Right hindlimb (tissue), 1 donor: ENCODE data around the gene LYST.

Experiments used
- DNase-seq: peaks from one replicate; pipeline ENCODE4 v3.0.0-alpha.2; 2018

The LYST gene

GRCh38 chr1:235709018-235709417, 157.7 kb downstream of the LYST start:
- DNase-seq, result no peak

DNA sequence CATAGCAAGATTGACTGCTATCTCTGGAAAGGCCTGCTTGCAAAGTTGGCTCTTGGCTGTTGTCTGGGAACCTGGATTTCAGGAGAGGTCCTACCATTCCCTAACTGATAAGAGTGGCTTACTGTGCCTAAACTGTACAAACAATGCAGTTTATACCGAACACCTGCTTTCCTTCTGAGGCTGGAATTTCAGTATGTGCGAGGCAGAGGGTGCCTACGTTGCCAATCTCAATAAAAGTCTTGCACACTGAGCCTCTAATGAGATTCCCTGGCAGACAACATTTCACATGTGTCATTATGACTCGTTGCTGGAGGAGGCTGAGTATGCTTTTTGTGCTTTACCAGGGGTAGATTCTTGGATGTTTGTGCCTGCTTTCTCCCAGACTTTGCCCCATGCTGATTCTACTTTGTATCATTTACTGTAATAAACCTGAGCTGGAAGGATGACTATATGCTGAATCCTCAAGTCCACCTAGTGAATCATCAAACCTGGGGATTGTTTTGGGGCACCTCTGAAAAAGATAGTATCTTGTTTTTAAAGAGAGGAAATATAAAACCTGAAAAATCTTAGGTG, 158.2 kb downstream of the LYST start:
- DNase-seq, result no peak

- no peak for DNase-seq
These were observed 163.2 kb downstream of the LYST start for GRCh38 chr1:235703506-235703905.

GRCh38 chr1:235702412-235702811, 164.3 kb downstream of the LYST start:
- DNase-seq, result no peak

DNA sequence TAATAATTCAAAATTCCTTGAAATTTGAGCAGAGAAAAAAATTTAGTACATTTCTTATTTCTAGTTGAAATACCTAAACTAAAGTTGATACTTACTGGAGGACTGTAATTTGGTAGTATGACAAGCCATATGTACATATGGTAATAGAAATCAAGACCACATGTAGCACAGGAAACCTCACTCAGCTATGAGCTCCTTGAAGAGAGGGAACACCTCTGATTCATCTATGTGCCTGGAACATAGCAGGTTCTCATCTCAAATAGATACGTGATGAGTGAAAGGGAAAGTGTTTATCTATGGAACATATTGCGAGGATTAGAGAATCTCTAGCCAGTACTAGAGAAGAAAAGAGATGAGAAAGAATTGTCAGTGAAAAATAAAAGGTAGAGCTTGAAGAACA, 169.2 kb downstream of the LYST start:
- no peak for DNase-seq

- no peak for DNase-seq
These were observed 177.3 kb downstream of the LYST start for GRCh38 chr1:235689356-235689755.

DNA sequence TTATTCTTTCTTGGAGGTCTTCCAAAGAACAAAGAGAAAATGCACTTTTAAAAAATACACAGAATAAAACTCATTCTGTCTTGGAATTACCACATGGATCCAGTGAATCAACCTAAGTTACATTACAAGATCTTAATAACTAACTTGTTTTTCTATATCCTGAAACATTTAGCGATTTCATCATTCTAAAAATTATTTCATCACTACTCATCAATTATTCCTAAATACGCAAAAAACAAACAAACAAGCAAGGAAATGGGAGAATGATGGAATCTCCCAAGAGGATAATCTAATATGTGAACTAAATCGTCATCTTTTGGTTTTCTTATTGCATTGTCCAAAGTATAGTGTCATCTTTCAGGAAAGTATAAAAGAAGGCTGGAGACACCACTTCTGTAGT, 178.6 kb downstream of the LYST start:
- DNase-seq, result no peak

DNA sequence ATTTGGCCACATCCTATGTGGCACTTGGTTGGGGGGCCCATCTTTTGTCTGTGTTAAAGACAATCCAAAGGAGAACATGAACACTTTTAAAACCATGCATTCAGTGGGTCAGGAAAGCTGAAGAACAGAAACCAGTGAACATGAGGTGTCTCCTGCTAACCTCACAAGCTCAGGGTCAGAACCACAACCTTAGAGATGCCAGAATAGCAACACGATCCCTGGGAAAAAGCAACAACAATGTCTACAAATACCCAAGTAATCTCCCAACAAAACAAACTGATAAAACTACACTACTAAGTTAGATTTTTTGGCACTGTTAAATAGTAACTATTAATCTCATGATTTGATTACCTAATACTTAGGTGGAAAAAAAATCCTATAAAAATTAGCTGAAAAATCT, 183.1 kb downstream of the LYST start:
- DNase-seq, result no peak

DNA sequence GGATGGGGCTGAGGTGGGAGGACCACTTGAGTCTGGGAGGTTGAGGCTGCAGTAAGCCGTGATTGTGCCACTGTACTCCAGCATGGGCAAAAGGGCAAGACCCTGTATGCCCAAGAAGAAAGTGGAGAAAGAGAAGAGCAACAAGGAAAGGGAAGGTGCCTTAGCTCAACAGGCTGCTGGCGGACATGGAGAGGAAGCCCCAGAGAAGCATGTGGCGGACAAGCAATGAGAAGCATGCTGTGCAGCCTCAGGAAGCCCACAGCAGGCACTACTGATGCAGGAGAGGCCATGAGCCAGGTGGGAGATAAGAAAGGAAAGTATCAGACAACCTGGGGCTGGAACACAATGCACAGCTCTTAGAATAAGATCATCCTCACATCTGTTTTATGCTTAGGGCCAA, 184.5 kb downstream of the LYST start:
- DNase-seq, result no peak

DNA sequence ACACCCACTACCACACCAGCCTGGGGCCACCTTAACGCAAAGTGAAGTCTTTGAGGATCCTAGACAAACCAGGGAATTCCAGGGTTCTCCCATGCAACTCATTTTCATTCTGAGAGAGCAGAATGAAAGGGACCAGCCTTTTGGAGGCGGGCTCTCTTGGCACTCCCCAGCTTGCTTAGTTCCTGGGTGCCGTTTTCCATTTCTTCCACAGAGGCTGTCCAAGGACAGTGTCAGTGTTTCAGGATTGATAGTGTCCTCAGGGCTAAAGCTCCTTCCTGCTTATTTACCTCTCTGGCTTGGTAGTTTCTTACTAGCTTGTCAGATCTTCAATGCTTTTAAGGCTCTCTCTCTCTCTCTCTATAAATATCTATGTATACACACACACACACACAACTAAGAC, 187.1 kb downstream of the LYST start:
- no peak for DNase-seq

- DNase-seq, result no peak
These were observed 187.7 kb downstream of the LYST start for GRCh38 chr1:235679005-235679404.

DNA sequence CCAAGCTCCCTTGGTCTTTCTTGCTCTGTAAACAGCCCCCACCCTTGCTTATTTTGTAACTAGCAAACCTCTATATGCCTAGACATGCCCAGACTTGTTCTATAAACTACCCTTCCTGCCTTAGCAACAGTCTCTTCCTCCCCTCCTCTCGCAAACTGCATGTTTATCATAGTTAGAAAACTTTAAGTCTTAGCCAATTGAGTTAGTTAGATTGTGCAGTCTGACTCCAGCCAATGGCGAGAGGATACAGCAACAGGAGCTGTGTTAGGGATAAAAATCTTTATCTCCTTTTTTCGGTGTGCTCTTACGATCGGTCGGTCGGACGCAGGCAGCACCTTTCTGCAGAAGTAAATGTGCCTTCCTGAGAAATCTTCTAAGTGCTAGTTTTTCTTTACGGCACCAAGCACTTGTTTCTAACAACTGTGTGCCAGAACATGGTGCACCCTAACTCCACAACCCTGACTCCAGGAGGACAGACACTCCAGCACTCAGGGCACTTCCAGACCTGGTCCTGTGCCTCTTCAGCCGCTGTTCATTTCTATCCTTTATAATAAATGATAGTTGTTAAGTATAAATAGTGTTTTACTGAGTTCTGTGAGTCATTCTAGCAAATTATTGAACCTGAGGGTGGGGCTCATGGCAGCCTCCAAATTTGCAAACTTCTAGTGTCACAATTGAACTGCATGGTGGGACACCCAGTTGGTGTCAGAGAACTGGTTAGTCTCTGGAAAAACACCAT, 191.4 kb downstream of the LYST start:
- no peak for DNase-seq

DNA sequence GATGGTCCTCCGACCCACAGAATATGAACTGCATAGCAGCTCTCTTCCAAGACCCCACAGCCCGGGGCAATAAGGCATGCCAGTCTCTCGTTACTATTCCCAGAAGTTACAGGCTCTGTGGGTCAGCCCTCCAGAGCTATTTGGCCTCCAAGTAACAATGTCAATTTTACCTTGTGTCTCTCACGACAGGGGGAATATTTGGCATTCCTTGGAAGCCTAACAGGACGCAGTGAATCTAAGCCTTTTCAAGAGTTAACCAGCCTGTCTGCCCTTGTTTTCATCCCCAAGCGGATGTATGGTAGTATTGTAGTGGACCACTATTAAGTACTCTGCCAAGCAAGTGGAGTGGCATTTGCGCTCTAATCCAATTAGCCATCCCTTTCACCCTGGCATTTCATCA, 192.7 kb downstream of the LYST start:
- DNase-seq, result no peak

DNA sequence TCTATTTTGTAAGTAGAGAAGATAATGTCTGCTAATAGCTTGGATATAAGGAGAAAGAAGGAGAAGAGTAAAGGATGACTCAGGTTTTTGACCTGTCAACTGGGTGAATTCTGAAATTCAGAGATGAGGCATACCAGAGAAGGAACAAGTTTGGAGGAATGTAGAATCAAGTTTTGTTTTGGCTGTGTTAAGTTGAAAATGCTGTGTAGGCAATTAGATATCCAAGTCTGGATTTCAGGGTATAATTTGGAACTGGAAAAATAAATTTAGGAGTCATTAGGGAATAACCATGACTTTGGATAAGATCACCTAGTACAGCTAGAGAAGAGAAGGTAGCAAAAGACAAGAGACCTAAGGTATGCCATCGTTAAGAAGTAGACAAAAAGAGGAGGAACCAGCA, 194.7 kb downstream of the LYST start:
- no peak for DNase-seq

GRCh38 chr1:235670157-235670776, 196.4 kb downstream of the LYST start:
- DNase-seq, result no peak

- no peak for DNase-seq
These were observed 197.4 kb downstream of the LYST start for GRCh38 chr1:235669277-235669676.

DNA sequence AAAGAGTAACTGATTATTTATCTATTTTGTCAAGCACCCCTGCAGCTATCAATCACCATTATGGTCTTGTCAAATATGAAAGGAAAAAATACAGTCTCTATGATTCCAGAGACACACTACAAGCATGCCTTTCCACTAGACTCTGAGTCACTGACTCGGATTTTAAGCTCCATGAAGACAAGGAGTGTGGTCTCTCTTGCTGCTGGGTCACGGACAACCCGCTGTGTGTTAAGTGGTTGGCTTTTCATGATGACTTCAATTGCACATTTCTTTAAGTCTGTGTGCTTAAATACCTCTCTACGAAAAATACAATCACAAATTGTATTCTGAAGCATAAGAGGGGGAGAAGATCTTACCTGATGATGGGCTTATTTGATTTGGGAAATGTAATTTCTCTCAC, 203.1 kb downstream of the LYST start:
- DNase-seq, result no peak

DNA sequence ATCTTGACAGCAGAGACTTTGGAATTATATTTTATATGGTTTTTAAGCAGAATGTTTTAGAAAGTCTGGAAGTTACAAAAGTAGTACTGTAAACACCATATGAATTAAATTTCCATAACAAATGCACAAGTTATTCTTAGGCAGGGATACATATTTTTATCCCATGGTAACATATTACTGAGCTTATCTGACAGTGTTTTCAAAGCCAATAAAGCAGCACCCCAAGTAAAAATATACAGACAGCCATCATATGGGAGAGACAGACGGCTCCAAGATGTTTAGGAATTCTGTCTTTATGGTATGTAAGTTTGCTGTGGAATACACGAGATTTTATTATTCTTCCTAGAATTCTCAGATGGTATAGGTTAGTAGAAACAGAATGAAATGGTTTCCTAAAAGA, 205.1 kb downstream of the LYST start:
- no peak for DNase-seq

- DNase-seq, result no peak
These were observed 207.4 kb downstream of the LYST start for GRCh38 chr1:235659186-235659771.

- DNase-seq, result no peak
These were observed 208.8 kb downstream of the LYST start for GRCh38 chr1:235657747-235658526.

DNA sequence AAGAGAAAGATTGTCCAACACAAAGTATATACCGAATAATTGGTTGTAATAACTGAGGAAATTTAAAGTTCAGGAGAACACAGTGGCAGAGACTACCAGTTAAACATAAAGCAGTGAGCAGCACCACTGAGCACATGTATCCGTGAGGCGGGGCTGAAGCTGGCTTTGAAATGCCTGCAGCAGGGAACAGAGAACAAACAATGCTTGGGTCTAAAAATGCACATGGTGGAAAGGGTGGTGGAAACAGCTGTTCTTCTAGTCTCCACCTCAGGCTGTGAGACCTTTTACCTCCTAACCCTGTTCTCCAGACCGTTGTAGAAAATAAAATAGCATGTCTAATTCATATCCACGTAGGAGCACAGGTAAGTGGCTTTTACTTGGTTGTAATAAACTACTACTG, 209.4 kb downstream of the LYST start:
- no peak for DNase-seq

DNA sequence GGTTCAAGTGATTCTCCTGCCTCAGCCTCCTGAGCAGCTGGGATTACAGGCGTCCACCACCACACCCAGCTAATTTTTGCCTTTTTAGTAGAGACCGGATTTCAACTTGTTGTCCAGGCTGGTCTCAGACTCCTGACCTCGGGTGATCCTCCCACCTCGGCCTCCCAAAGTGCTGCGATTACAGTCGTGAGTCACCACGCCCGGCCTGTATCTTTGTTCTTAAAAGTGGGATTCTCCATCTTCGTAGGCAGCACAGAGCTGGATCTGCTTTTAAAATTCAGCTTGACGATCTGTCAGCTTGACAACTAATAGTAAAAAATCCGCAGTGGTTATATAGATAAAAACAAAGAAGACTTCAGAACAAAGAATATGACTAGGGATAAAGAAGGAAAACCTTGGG, 214.3 kb downstream of the LYST start:
- no peak for DNase-seq

- DNase-seq, result no peak
These were observed 215.4 kb downstream of the LYST start for GRCh38 chr1:235651170-235651806.
